HG03432 (cell line): ENCODE measurements around the gene MRAS.
"Not testable (repeated sequence)": the region's sequence is repeated elsewhere in the genome, so short reads cannot be mapped to it uniquely, and the experiment has no call there.

Experiments used
- ATAC-seq: cut with Tn5 transposase; IDR thresholded peaks from one replicate; pipeline ENCODE4 v1.9.1; 2021; ENCODE audit warnings: mild to moderate bottlenecking, moderate library complexity; ENCODE audit not compliant: unreplicated experiment

Gene MRAS

DNA sequence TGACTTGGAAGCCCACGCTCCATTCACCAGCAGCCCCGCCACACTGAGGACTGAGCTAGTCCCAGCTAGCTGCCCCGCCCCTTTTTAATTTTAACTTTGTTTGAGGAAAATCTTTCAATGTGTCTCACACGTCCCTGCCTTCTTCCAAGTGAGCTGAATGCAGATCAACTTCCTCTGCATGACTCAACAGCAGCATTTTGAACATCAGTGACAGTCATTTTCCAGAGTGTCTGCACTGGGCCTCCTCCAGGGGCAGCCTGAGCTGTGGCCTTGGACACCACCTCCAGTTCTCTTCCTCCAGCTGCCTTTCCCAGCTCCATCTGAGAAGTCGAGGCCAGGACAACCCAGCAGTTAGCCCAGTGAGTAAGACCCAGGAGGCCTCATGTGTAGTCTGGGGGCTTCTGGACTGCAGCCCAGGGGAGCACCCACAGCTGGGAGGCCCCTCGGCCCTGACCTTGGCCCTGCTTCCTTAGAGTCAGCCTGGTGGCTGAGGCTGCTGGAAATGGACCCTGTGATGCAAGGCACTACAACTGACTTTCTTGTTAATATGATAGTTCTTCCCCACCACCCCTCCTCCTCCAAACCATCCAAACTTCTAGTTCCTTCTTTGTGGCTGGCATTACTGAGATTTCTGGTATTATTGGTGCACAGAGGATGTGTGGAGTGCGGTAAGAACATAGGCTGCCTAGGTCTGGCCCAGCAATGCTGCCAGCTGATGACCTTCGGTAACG is 64.6 kb downstream of the MRAS start:
- ATAC-seq, result no peak

DNA sequence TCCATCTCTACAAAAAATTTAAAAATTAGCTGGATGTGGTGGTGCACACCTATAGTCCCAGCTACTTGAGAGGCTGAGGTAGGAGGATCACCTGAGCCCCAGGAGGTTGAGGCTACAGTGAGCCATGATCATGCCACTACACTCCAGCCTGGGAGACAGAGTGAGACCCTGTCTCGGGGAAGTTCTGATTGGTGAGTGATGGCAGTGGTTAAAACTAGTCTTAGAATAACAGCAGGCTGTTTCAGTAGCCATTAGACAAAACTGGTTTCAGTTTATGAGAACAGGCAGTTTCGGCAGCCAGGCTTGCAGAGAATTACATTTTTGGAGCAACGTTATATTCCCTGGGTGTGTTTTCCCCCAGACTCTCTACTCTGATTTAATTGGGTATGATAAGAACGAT is 67.9 kb downstream of the MRAS start:
- ATAC-seq, result not testable (repeated sequence)

DNA sequence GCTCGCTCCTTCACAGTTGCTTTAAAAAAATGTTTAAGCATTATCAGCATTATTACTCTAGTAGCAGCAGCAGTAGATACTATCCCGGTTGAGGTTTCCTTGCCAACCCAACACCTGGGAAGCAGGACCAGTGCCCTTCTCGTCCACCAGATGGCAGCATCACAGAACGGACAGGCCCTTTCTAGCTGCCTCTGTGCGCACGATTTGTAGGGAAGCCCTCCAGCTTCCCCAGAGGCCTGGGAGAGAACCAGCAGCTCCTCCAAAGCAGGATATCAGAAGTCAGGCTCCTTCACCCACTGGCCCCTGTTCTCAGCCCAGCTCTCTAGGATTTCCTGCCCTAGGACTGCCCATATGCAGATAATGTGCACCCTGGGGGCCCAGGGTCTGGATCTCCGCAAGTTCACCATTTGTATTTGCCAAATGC is 69.2 kb downstream of the MRAS start:
- ATAC-seq, result peak; percentile 85

DNA sequence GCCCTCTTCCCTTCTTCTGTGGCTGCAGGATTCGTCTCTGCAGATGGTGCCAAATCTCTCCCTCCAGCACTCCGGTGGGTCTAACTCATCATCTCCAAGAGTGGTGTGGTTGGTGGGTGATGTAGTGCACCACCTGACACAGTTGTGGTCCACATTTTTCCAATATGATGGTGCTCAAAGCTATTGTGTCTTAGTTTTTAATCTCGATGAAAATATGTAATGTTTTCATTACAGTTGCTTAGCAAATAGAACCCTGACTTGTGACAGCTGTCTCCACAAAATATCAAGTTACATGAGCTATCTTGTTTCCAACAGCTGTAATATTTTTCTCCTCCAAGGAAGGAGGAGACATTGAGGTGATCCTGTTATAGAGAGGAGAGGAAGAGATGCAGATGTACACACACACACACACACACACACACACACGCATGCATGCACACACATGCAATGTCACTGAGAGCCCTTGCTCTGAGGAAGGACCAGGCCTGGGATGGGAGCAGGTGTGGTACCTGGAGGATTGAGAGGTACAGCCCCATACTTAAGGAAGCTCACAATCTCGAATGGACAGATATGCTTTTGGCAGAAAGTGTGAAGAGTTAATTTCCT is 70.3 kb downstream of the MRAS start:
- no peak for ATAC-seq

DNA sequence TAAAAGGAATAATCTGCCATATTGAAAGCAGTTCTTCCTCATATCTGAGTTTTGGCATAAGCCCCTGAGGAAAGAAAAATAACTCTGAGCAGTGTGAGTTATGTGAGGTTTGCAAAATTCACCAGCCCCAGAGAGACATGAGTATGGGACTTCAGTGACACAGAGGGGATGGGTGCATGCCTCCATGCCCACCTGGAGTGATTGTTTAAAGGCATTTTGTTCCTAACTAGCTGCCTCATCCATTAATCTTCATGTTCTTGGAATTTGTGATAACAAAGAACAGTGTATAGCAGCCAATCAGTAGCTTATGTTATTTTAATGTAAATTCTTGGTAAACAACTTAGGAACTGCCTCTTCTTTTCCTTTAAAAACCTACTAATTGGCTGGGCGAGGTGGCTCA is 74.9 kb downstream of the MRAS start:
- no peak for ATAC-seq

DNA sequence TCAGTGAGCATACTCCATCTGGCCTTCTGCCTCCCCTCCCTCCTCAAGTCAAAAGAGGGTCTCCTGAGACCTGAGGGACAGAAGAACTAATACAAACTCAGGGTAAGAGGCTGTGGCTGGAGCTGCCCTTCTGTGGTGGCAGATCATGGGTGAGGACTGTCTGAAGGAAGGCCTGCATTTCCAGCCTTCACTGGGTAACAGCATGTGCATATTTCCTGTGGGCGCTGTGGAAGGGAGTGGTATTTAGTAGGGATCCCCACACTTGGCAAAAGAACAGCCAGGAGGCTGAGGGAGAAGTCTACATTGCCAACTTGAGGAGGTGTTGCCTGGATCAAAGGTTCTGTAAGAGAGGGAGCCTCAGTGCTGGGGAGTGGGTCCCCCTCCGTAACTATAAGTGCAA is 75.9 kb downstream of the MRAS start:
- no peak for ATAC-seq

DNA sequence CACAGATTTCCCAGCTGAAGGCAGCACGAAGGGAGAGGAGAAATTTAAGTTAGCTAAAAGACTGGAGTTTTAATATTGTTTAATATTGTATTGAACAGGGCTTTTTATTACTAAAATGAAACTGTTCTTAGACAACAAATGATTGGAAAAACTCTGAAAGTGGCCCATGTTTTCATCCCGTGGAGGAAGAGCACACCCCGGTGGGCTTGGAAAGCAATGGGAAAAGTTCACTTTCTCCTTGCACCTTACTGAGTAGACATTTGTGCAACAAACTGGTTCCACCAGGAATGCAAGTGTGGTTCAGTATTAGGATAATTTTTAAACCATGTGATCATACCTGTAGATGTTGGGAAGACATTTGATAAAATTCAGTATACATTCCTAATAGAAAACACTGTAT is 77.8 kb downstream of the MRAS start:
- no peak for ATAC-seq

DNA sequence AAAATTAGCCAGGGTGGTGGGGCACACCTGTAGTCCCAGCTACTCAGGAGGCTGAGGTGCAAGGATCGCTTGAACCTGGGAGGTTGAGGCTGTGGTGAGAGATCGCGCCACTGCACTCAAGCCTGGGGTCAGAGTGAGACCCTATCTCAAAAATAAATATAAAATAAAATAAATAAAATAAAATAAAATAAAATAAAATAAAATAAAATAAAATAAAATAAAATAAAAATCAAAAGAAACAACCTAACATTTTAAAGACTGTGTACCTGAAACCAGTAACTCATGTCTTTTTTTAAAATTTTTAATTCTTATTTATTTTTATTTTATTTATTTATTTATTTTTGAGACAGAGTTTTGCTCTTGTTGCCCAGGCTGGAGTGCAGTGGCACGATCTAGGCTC is 78.4 kb downstream of the MRAS start:
- ATAC-seq, result not testable (repeated sequence)

DNA sequence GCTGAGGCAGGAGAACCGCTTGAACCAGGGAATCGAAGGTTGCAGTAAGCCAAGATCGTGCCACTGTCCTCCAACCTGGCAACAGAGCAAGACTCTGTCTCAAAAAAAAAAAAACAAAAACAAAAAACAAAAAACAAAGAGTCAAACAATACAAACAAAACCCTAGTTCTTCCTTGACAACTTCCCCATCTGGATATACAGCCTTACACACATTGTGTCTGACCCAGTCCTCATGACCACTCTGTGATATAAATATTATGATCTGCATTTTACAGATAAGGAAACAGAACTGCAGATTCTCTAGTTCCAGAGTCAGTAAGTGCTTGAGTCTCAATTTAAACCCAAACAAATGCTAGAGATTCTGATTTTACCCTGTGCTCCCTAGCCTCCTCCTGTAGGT is 81.3 kb downstream of the MRAS start:
- ATAC-seq, result no peak

DNA sequence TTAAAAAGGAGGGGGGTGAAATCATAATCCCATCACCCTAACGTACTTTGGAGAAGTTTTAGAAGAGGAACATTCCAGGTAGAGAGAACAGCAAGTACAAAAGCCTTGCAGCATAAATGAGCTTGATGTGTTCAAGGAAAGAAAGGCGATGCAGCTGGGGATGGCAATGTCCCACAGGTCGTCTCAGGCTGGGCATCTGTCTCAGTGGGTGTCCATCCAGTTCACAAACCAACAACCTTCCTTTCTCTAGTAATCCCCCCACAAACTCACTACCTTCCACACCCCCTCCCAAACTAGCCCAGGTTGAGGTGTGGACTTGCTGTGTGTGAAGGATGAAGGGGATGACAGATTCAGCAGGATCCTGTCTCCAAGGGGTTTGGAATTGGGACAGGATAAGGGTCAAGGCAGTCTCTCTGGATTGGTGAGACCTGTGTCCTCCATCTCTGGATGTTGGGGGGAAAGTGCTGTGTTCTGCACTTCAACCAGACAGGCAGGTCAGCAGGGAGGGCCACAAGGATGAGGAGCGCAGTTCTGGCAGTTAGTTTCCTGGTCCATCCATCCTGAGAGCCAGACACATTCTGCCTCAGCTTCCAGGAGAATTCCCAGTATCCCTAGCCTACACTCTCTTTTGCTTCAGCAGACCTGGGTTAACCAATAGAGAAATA is 84.3 kb downstream of the MRAS start:
- ATAC-seq, result no peak

DNA sequence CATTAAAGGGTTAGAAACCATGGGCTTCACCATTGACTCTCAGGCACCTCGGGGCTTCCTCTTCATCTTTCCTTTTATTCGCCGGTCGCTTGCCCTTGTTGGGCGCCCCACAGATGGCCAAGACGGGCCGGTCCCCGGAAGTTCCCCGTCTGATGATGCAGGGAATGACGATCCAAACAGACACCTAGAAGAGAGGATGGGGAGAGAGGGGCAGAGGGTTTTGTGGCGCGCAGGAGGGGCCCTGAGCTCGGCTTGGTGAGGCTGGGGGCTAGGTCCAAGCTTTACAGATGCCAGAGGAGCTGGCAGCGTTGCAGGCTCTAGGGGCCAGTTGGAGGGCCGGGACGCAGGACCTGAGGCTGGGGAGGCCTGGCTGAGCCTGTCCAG is 85.5 kb downstream of the MRAS start:
- ATAC-seq, result no peak

DNA sequence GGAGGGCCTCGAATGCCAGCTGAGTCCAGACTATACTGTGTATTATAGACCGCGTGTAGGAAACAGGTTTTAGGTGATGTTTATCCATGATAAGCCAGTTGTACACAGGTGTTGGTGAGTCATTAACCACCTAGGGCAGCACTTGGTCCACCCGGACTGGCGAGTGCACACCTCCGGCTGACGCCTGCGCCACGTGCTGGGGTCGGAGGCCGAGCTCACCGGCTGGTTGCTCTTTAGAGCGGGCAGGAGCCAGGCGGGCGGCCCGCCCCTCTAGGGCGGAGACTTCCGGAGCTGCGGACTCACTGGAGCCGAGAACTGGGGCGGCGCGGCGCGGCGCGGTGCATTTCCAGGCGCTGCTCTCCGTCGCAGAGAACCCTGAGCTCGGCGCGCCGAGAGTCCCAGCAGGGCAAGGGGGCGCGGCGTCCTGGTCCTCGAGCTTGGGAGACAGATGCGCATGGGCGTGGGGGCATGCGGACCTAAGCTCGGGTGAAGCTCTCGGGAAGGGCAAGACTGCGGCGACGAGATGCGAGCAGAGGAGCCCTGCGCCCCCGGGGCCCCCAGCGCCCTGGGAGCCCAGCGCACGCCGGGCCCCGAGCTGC is 86.0 kb downstream of the MRAS start, which contains the start of gene ESYT3:
TSS of gene ESYT3 (plus strand) at position 341 of the 599 bp plus-strand sequence. CDS start at position 524, 183 bp downstream.
- ATAC-seq, result no peak

DNA sequence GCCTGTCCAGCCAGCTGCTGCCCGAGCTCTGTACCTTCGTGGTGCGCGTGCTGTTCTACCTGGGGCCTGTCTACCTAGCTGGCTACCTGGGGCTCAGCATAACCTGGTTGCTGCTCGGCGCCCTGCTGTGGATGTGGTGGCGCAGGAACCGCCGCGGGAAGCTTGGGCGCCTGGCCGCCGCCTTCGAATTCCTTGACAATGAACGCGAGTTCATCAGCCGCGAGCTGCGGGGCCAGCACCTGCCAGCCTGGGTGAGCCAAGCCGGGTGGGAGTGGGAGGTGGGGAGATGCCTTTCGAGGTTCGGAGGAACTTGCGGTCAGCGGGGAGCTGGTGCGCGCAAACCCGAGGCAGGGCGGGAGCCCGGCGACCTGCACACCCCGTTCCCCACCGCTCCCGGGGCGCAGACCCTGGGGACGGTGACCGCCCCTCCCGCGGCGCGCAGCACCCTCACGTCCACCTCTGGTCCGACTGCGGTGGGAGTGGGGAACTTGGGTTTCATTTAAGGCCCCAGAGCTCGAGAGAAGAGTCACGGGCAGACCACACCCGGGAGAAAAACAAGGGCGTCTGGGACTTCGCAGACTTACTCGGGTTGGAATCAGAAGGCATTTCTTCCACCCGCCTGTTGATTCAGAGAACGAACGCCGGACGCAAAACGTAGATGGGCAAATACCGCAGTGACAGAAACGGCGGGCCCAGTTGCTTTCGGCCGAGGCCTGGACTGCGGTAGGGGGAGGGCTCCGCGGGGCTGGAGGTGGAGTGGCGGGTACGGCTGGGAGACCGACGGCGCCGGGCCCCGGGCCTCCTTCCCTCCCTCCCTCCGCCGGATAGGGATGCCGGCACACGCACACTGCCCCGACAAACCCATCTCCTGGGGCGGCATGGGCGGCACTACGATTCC is 86.7 kb downstream of the MRAS start:
- no peak for ATAC-seq

DNA sequence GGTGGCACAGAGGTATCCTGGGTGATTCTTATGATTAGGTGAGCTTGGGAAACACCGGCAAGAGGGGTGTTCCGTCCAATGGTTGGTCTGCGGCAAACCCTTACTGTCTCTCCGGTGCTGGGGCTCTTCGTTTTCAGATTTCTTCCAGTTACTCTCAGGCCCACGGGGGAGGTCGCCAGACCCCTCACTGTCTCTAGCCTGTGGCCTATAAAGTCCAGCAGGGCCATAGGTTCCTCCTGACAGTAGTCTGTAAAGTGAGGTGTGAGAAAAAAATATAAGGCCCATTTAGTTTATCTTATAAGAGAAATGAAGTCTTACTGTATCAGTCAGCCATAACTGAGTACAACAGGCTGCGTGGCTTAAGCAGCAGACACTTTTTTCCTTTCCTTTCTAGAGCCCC is 87.5 kb downstream of the MRAS start:
- no peak for ATAC-seq

DNA sequence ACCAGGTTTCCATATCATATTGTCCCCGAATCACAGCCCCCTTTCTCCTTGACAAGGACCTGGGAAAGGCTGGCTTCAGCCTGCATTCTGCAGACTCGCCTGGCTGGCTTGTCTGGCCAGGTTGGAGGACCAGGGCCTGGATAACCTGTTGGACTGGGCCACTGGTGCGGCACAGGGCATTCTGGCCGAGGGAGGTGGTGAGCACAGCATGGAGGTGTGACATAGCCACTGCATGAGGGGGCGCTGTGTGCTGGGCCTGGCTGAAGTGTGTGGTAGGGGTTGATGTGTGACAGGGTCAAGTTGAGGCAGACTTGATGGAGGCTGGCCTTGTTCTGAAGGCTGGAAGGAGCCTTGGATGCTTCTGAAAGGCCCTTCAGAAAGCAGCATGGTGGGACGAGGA is 88.9 kb downstream of the MRAS start:
- no peak for ATAC-seq

DNA sequence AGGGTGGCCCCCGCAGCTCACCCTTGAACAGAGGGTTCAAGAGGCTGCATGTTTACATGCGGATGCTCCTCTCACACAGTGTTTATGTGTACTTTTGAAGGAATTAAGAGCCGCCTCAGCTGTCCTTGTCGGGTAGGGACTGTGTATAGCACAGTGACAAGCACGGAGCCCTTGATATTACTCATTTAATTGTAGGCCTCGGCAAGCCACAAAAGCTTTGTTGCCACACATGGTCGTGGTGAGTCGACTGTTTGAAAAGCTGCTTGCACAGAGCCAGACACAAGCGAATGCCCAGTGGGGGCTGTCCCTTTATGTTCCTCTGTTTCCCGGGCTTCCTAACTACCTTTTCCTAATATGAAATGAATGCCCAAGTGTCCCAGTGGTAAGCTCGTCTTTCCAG is 90.5 kb downstream of the MRAS start:
- no peak for ATAC-seq

DNA sequence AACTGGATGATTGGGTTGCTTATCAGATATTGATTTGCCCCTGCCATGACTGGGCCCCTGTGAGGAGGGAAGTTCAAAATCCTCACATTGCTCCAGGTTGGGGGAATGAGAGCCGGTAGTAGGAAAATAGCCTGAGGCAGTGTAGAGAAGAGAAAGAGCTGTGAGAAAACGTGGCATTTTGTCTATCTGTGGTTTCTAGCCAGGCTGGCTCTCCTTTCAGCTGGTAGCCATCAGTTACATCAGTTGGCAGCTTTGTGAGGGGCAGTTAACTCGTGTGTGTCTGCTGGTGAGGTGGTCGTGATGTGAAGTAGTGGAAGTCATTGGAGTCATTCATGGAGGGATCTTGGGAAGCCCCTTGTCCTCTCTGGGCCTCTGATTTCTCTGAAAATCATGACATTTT is 91.3 kb downstream of the MRAS start:
- ATAC-seq, result no peak

DNA sequence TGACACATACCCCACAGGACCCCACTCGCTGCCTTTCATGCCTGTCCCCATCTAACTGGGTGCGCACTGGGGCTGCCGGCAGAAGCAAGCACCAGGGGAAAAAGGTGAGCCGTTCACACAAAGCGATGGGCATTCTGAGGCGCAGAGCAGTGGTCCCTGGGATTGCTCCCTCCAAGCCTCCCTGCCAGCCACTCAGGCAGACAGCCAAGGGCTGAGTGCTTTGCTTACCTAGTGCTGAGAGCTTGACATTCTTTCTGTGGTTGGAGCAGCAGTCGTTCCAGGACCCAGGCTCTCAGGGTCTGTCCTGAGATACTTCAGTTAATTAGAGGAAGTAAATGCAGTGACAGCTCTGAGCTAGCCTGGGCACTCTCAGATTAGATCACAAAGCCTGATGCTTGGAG is 91.7 kb downstream of the MRAS start:
- no peak for ATAC-seq

DNA sequence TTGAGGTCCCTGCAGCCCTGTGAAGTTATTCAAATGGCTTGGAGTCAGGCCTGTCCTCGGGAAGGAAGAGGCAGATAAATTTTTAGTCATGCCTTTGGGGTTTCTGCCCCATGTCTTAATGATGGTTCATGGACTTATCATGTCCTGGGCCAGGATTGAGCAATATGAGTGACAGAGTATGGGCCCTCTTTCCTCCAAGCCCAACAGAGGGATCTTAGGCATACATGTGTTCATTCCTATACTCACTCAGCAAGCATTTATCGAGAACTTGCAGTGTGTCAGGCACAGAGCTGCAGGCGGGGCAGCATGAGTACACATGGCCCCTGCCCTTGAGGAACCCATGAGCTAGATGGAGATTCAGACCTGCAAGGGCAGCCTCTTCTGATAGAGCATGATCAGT is 92.2 kb downstream of the MRAS start:
- no peak for ATAC-seq

DNA sequence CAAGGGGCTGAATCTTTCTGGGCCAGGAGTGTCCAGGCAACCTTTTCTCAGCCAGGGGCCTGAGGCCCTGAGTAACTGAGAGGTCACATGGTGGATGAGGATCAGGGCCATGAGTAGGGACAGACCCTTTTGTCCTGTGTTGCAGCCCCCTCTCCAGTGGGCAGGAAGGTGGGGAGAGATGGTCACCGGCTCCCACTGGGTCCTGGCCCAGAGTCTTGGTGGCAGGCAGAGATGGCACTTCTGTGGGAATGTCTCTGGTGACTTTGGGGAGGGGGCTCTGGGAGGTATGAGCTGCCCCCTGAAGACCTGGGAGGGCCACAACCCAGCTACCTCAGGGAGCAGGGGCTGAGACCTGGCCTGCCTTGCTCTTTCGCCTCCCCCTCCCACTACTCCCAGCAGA is 92.9 kb downstream of the MRAS start:
- no peak for ATAC-seq

DNA sequence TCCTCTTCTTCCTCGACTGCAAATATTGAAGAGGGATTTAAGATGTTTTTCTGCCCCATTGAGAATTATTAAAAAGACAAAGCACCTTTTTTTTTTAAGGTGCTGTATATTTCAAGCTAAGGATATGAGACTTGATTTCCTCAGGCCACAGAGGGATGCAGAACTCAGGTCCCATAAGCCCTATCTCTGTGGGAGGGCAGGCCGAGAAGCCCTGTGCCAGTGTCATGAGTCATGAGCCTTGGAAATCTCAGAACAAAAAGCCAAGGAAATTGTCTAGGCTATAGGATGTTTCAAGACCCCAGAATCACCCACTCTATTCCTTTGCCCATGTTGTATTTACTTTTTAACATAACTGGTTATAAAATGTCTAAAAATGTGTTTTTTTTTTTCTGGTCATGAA is 93.4 kb downstream of the MRAS start:
- no peak for ATAC-seq
